MM.1S (cell line): Measurements from ENCODE around the gene C2CD3.

Experiments
- DNase-seq: peaks from one replicate; pipeline ENCODE4 v3.0.0-alpha.2; 2015
- H2AFZ ChIP-seq: fragments of 300-600 bp; sonication (generic); 2 replicates; pipeline ENCODE4 v1.6.0; 2016; ENCODE audit warnings: antibody characterized with exemption, low read length
- H3F3A ChIP-seq: fragments of 300-600 bp; sonication (generic); 2 replicates; pipeline ENCODE4 v1.6.1; 2016; ENCODE audit warnings: mild to moderate bottlenecking, antibody characterized with exemption, low read length, moderate library complexity, mixed read lengths; ENCODE audit not compliant: insufficient read depth
- H3K27ac ChIP-seq: fragments of 300-600 bp; sonication (generic); 2 replicates; pipeline ENCODE4 v1.5.1; 2016; ENCODE audit warnings: mild to moderate bottlenecking, low read length
- H3K27me3 ChIP-seq: fragments of 300-600 bp; sonication (generic); replicated peaks from 2 replicates; pipeline ENCODE4 v1.6.0; 2016; ENCODE audit warnings: low read length; ENCODE audit not compliant: insufficient read depth
- H3K36me3 ChIP-seq: fragments of 300-600 bp; sonication (generic); replicated peaks from 2 replicates; pipeline ENCODE4 v1.6.1; 2016; ENCODE audit warnings: mild to moderate bottlenecking, low read length, mixed read lengths; ENCODE audit not compliant: insufficient read depth
- H3K4me1 ChIP-seq: fragments of 300-600 bp; sonication (generic); 2 replicates; pipeline ENCODE4 v1.6.1; 2016; ENCODE audit warnings: low read length, mixed read lengths
- H3K4me2 ChIP-seq: fragments of 300-600 bp; sonication (generic); 2 replicates; pipeline ENCODE4 v1.6.0; 2016; ENCODE audit warnings: low read depth, low read length
- H3K4me3 ChIP-seq: fragments of 300-600 bp; sonication (generic); 2 replicates; pipeline ENCODE4 v1.5.1; 2016; ENCODE audit warnings: low read length, mixed read lengths
- H3K79me2 ChIP-seq: fragments of 300-600 bp; sonication (generic); 2 replicates; pipeline ENCODE4 v1.6.1; 2016; ENCODE audit warnings: mixed run types, low read length, mixed read lengths
- H3K9ac ChIP-seq: fragments of 300-600 bp; sonication (generic); 2 replicates; pipeline ENCODE4 v1.6.1; 2016; ENCODE audit warnings: low read length, mixed read lengths
- H3K9me2 ChIP-seq: fragments of 300-600 bp; sonication (generic); replicated peaks from 2 replicates; pipeline ENCODE4 v1.6.1; 2016; ENCODE audit warnings: mild to moderate bottlenecking, low read length, mixed read lengths; ENCODE audit not compliant: insufficient read depth
- H3K9me3 ChIP-seq: fragments of 300-600 bp; sonication (generic); replicated peaks from 2 replicates; pipeline ENCODE4 v1.6.1; 2016; ENCODE audit warnings: mild to moderate bottlenecking, low read length, mixed read lengths; ENCODE audit not compliant: insufficient read depth
- H4K20me1 ChIP-seq: fragments of 300-600 bp; sonication (generic); 2 replicates; pipeline ENCODE4 v1.6.1; 2016; ENCODE audit warnings: mild to moderate bottlenecking, low read length, moderate library complexity, mixed read lengths; ENCODE audit not compliant: insufficient read depth
- CTCF ChIP-seq: fragments of 300-600 bp; sonication (generic); IDR thresholded peaks from 2 replicates; pipeline ENCODE4 v1.5.1; 2016; ENCODE audit warnings: antibody characterized with exemption, low read length, mixed read lengths
- EZH2 ChIP-seq: fragments of 300-600 bp; sonication (generic); optimal IDR thresholded peaks from 2 replicates; pipeline ENCODE3; 2017; ENCODE audit warnings: low read depth, mild to moderate bottlenecking, antibody characterized with exemption, low read length, mixed read lengths
- EZH2phosphoT487 ChIP-seq: fragments of 300-600 bp; sonication (generic); IDR thresholded peaks from 2 replicates; pipeline ENCODE4 v1.6.1; 2018; ENCODE audit warnings: antibody characterized with exemption, low read length

Gene C2CD3

GRCh38 chr11:74025467-74026166 is 145.2 kb downstream of the C2CD3 start:
- H3K79me2 ChIP-seq, result no peaks in the 10 kb centered on the region
- H3K27me3 ChIP-seq, result no peaks in the 10 kb centered on the region
- no peak overlapping the region for H3K4me2 ChIP-seq
- no peaks in the 10 kb centered on the region for H4K20me1 ChIP-seq
- TF ChIP-seq EZH2 (no peak), CTCF (no peak), EZH2phosphoT487 (no peak)
- H3K9me3 ChIP-seq, result no peaks in the 10 kb centered on the region
- H2AFZ ChIP-seq, result no peak overlapping the region
- H3K9me2 ChIP-seq, result no peaks in the 10 kb centered on the region
- H3K4me3 ChIP-seq, result no peak overlapping the region
- DNase-seq, result no peak
- peaks cover 13% of the 10 kb centered on the region for H3K4me1 ChIP-seq
- H3K27ac ChIP-seq, result no peak overlapping the region
- peaks cover 9% of the 10 kb centered on the region for H3F3A ChIP-seq
- H3K9ac ChIP-seq, result no peak overlapping the region
- no peaks in the 10 kb centered on the region for H3K36me3 ChIP-seq

GRCh38 chr11:74024261-74025029 is 146.4 kb downstream of the C2CD3 start:
- Histone ChIP-seq H3K79me2 (no peaks in the 10 kb centered on the region), H2AFZ (no peak overlapping the region), H4K20me1 (no peaks in the 10 kb centered on the region), H3K9me2 (no peaks in the 10 kb centered on the region), H3K4me3 (no peak overlapping the region), H3K27ac (no peak overlapping the region), H3F3A (no peaks in the 10 kb centered on the region), H3K36me3 (no peaks in the 10 kb centered on the region), H3K4me2 (no peak overlapping the region), H3K9me3 (no peaks in the 10 kb centered on the region), H3K27me3 (no peaks in the 10 kb centered on the region), H3K9ac (no peak overlapping the region), H3K4me1 (peaks cover under 1% of the 10 kb centered on the region; the same call in 1 of the 2 replicates)
- TF ChIP-seq EZH2phosphoT487, result no peak
- TF ChIP-seq CTCF, result no peak
- no peak for TF ChIP-seq EZH2
- DNase-seq, result no peak

GRCh38 chr11:74023276-74023675 is 147.5 kb downstream of the C2CD3 start:
- Histone ChIP-seq H3K9me2 (no peaks in the 10 kb centered on the region), H3K36me3 (no peaks in the 10 kb centered on the region), H4K20me1 (no peaks in the 10 kb centered on the region), H3K9ac (no peak overlapping the region), H3K27me3 (no peaks in the 10 kb centered on the region), H3K9me3 (no peaks in the 10 kb centered on the region), H3F3A (no peaks in the 10 kb centered on the region), H3K4me2 (no peak overlapping the region), H3K27ac (no peak overlapping the region), H3K79me2 (no peaks in the 10 kb centered on the region), H3K4me1 (no peaks in the 10 kb centered on the region; the same call in 1 of the 2 replicates), H3K4me3 (no peak overlapping the region), H2AFZ (no peak overlapping the region)
- TF ChIP-seq CTCF, result no peak
- no peak for TF ChIP-seq EZH2
- no peak for TF ChIP-seq EZH2phosphoT487
- DNase-seq, result no peak
